HG03442 (cell line): Measurements from ENCODE around the gene DPM2.
A peak's percentile ranks its signal among the peaks of the same experiment; 100 is the strongest.

Experiments
- ATAC-seq: cut with Tn5 transposase; IDR thresholded peaks from one replicate; pipeline ENCODE4 v1.9.1; 2021; ENCODE audit warnings: mild to moderate bottlenecking, moderate library complexity; ENCODE audit not compliant: unreplicated experiment

DPM2 gene

DNA sequence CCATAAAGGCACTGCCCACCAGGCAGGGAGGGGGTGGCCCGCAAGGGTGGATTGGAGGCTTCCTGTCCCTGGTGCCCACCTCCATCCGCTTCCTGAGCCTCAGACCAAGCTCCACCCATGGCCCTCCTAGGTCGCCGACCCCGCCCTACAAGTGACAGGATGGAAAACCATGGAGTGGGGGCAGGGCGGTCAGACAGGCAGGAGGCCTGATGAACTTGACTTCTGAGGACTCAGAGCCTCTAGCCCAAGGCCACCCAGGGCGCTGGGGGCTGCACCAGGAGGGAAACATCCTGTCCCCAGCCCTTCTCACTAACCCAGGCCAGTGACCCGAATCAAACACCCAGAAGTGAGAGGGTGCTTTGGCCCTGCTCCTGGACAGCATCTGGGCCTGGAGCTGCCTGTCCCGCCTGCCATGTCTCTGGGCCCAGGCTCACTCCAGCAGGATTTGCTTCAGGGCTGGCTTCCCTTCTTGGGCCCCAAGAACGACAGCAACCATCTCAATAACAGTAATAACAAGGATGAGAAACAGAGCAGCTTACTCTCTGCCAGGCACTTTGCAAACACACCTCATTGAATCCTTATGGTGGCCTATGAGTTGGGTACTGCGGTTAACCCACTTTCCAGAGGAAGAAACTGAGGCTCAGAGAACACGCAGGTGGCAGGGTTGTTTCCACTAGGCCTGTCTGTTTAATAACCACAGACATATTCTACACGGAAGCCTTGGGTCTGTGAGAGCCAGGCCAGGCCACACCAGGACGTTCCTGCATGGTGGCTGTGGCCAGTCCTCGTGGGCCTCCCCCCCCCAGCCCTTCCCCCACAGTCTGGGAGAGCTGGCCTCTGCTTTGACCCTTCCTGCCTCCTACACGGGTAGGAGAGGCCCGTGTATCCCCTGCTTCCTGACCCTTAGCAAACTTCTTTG is 33.8 kb downstream of the DPM2 start:
- no peak for ATAC-seq

DNA sequence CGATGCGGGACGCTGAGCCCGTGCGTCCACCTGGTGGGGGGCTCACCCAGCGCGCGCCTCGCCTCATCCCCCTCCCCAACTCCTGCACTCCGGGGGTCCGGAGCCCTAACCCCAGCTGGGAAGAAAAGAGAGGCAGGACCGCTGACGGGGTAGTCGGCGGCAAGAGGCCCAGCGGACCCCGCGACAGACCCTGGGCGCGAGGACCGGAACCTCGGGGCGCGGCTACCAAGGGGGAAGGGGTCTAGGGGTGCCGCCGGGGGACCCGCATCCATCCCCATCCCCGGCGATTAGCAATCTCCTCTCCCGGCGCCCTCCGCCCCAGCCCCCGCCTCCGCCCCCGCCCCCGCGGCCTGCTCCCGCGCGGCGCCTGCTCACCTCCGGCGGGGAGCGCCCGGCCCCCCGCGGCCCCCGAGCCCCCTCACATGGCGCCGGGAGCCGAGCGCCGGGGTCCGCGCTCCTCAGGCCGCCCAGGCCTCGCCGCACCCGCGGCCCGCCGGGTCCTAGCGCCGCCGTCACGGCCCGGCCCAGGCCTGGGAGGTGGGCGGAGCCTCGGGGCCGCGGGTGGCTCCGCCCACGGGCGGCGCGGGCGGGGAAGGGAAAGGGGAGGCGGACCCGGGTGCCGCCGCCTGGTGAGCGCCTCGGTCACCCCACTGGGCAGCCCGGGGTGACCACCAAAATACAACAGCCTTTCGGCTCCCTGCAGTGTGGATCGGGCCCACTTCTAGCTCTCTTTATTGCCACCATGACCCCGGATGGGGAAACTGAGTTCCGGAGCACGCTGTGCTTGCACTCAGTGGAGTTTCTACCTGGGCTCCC is 38.3 kb downstream of the DPM2 start, which contains the start of gene ST6GALNAC6:
TSS of gene ST6GALNAC6 (minus strand) at position 476 of the 816 bp plus-strand sequence. CDS start 1,622 bp downstream, outside the sequence.
- peak; percentile 54 for ATAC-seq

DNA sequence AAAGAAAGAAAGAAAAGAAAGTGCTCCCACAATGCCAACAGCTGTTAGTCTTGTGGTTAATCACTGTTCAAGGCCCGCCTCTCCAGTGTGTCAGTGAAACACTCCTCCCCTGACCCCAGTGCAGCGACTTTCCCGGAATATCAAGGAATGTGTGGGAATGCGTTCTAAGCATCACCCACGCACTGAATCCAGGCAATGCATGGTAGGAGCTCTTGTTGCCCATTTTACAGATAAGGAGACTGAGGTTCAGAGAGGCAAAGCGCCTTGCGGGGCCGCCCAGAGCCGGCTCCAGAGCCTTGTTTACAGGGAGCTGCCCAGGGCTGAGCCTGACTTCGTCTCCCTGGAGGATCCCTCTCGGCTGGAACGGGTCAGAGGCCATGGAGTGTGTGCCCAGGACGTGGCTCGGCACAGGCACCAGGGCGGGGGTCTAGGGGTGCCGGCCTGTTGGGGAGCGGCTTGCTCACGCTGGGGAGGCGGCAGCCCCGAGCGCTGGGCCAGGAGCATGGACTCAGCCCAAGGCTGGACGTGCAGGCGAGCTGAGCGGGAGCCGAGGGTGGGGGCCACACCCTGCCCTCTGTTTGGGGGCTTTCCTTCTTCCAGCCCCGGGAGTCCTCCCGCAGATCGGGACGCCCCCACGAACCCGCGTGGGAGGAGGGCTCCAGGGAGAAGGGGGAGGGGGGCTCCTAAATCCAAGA is 39.1 kb downstream of the DPM2 start:
- ATAC-seq: peak; percentile 4

DNA sequence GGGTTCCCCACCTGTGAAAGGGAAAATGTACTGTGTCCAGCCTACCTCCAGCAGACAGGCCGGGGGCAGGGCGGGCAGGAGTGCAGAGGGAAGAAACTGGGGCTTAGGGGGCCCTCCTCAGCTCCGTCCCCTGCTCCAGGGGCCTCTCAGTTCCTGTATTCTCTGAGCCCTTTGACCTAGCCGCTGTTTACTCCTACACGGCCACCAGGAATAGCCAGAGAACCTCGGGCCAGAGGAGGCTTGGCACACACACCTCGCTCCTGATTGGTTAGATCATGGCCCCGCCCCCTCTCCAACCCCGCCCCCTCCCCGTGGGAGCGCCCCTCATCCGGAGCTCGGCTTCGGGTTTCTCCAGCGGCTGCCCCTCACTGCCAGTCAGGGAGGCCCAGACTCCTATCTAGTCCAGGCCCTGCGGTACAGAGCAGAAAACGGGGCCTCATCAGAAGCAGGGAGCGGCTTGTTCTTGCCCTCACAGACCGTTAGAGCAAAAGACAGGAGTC is 40.4 kb downstream of the DPM2 start:
- no peak for ATAC-seq

DNA sequence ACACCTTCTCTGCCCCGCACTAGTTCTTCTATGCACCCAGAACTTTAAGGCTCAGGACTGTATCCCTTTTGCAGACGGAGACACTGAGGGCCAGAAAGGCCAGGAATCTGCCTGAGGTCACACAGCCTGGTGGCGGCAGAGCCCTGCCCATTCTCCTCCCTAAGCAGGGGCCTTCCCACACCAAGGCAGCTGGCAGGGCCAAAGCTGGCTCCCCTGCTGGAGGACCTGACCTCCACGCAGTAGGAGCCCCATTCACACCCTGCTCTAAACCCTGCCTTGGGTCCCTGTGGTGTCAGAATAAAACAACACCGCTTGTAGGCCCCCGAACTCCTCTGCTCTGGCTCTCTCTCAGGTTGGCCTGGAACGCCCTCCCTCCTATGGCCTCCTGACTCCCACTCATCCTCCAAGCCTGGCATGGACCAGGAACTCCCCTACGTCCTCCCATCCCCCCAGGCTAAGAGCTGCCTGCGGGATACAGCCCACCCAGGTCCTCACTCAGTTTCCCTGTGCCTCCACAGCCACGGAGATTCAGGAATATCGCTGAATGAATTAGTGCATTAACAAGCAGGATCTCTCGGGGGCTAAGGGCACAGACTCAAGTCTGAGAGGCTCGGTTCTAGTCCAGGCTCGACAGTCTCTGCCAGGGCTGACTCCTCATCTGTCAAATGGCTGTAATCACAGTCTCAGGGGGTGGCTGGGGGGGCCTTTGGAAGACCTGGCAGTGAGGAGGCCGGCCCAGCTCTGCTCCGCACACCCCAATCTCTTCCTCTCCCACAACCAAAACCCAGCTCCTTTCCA is 41.1 kb downstream of the DPM2 start:
- ATAC-seq: no peak

DNA sequence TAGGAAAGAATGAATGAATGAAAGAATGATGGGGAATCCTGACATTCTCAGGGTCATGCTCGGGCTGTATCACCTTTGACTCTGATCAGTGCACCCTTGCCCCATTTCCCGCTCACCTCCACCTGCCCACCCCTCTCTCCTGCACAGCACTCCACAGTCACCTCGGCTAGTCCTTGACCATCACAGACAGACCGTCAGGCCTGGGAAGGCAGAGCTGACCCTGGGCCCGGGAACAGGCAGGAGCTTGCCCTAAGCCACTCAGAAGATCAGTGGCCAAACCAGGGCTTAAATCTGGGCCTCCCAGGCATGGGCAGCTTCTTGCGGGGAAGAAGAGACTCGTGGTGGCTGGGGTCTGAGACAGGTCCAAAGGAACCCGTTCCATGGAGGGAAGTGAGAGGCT is 41.8 kb downstream of the DPM2 start:
- ATAC-seq: no peak

DNA sequence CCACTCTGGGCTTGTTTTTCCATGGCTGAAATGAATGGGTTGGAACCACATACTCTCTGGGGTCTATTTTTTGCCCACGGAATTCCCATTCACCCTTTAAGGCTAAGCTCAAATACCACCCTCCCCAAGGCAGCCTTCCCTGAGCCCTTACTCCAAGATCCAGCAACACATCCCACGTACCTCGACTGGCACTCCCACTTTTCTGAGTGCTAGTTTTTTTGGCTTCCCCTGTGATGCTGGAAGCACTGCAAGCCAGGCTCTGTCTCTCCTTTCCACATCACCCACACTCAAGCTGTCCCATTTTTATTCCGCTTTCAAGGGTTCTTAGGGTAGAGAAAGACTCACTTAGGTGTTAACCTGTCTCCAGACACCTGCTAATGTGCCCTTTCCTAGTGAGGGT is 44.3 kb downstream of the DPM2 start:
- ATAC-seq: no peak

DNA sequence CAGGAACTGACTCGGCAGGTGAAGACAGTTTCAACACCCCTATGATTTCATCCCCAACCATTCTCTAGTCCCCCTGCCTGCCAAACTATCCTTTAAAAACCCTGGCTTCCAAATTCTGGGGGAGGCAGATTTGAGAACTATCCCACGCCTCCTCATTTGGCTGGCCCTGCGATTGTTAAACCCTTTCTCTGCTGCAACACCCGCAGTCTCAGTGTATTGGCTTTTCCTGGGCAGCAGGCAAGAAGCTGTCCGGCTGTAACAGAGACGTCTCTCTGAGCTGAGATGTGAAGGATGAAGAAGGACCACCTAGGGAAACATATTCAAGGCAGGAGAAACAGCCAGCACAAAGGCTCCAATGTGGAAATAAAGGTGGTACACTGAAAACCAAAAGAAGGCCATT is 44.8 kb downstream of the DPM2 start:
- ATAC-seq: no peak

DNA sequence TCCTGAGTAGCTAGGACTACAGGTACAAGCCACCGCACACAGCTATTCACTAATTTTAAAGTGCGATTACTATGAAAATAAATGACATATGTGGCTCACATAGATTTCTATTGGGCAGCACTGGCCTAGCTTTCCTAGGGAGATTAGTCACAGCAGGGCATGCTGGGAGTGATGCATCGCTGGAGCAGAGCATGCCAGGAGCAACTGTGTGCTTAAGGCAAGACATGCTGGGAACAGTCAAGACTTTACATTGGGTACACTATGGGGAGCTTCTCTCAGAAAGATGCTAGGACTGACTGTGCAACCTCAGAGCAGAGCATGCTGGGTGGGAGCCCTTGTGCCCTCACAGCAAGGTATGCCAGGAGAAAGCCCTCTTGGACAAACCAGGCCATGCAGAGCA is 47.6 kb downstream of the DPM2 start:
- no peak for ATAC-seq

DNA sequence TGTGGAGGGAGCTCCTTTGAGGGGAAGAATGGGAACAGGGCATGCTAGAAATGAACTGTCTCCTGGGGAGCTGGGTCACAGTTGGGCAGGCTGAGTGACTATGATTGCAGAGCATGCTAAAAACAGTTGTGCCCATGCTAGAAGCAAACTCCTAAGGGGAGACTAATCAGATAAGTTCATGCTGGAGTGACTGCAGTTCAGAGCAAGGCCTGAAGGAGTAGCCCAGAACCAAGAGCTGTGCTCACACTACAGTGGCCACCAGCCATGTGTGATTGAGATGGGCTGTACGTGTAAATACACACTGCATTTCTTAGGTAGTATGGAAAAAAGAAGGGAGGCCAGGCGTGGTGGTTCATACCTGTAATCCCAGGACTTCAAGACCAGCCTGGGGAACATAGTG is 49.9 kb downstream of the DPM2 start:
- no peak for ATAC-seq

DNA sequence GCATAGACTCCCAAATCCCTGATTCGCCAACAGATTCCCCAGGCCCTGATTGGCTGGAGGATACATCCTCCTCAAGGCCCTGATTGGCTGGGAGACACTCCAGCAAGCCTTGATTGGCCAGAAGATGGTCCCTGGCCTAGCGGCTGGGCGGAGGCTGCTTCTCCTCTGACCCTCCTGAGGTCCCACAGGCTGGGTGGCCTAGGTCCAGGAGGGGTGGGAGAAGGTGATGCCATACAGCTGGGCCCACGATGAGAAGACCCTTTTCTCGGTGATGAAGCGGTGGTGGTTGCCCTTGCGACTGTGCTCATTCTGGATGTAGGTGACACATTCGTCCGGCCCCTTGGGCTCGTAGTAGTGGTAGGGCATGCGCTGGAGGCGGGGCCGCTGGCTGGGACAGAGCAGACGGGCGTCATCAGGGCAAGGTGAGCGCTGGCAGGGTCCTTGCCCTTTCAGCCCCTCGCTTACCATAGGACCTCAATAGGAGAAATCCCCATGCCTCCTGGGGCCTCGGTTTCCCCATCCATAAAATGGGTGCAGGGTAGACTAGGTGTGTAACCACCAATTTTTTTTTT is 51.2 kb downstream of the DPM2 start:
- ATAC-seq: no peak

DNA sequence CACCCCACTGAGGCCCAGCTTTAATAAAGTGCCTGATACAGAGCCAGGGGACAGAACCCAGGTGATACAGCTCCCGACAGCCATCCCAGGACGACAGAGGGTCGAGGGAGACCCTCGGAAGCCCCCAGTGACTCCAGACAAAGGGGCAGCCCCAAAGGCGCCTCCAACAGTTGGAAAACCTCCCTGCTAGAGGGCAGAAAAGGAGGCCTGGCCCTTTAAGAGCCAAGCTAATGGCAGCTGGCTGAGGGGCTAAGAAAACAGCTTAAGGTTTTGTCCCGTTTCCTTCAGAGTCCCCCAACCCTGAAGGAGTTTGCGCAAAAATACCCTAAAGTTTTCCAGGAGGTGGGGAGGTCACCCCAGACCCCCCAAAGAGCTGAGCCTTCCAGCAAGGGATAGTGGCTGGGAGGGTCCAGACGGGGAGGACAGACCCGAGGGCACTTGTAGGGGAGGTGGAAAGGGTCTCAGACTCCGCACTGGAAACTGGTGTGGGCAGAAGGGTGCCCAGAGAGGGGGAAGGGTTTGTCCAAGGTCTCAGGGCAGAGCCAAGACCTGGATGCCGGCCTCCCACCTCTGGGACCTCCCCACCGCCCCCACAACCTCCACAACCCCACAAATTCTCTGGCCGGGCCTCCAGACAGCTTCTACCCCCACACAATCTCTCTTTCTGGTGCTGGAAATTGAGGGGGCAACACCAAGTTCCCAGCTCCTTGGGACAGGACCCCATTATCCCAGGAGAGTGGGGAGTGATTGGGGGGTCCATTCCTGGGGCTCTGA is 52.0 kb downstream of the DPM2 start:
- ATAC-seq: no peak
